ENCODE results near the gene CCT2.

DNA sequence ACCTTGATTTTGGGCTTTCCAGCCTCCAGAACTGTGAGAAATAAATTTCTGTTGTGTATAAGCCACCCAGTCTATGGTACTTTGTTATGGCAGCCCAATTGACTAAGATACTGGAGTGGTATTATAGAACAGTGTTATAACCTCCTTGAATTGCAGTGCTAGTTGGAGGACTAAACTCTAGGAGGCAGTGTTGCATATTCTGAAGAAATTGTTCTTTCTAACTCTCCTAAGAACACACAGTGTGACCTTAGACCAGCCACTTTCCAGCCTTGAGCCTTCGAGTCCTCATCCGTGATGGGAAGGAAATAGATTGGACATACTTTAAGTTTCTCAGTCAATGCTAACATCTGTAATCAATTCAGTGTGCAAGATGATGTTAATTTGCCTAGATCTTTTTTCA, 47.8 kb downstream of the CCT2 start:
- TF ChIP-seq, protein P1, sequence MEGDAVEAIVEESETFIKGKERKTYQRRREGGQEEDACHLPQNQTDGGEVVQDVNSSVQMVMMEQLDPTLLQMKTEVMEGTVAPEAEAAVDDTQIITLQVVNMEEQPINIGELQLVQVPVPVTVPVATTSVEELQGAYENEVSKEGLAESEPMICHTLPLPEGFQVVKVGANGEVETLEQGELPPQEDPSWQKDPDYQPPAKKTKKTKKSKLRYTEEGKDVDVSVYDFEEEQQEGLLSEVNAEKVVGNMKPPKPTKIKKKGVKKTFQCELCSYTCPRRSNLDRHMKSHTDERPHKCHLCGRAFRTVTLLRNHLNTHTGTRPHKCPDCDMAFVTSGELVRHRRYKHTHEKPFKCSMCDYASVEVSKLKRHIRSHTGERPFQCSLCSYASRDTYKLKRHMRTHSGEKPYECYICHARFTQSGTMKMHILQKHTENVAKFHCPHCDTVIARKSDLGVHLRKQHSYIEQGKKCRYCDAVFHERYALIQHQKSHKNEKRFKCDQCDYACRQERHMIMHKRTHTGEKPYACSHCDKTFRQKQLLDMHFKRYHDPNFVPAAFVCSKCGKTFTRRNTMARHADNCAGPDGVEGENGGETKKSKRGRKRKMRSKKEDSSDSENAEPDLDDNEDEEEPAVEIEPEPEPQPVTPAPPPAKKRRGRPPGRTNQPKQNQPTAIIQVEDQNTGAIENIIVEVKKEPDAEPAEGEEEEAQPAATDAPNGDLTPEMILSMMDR (conservative IDR thresholded peaks at IDR 0.05; ENCODE audit: low read depth, low read length) = peak; percentile 52
- no peak for TF ChIP-seq EZH2 (IDR thresholded peaks at IDR 0.05; ENCODE audit: low read length, unreplicated experiment)
